ENCODE data around the gene ARMH4.

ARMH4 gene

GRCh38 chr14:58026219-58026618 is 125.8 kb downstream of the ARMH4 start:
- no peak for DNase-seq

GRCh38 chr14:58014778-58015177 is 137.2 kb downstream of the ARMH4 start:
- no peak for DNase-seq

- DNase-seq: no peak
These were observed 149.4 kb downstream of the ARMH4 start for GRCh38 chr14:58002618-58003017.

- no peak for DNase-seq
These were observed 152.0 kb downstream of the ARMH4 start for GRCh38 chr14:57999979-58000378.

GRCh38 chr14:57999471-57999870 is 152.5 kb downstream of the ARMH4 start:
- no peak for DNase-seq

- DNase-seq: no peak
These were observed 153.2 kb downstream of the ARMH4 start for GRCh38 chr14:57998766-57999165.

GRCh38 chr14:57991353-57991752 is 160.7 kb downstream of the ARMH4 start:
- no peak for DNase-seq

- no peak for DNase-seq
These were observed 163.6 kb downstream of the ARMH4 start for GRCh38 chr14:57988445-57988844.

- no peak for DNase-seq
These were observed 164.3 kb downstream of the ARMH4 start for GRCh38 chr14:57987596-57988300.

GRCh38 chr14:57987051-57987450 is 165.0 kb downstream of the ARMH4 start:
- no peak for DNase-seq

GRCh38 chr14:57982804-57983634 is 169.0 kb downstream of the ARMH4 start:
- DNase-seq: no peak

- no peak for DNase-seq
These were observed 170.0 kb downstream of the ARMH4 start for GRCh38 chr14:57981817-57982560.

- DNase-seq: no peak
These were observed 172.5 kb downstream of the ARMH4 start for GRCh38 chr14:57979376-57980048.

GRCh38 chr14:57976701-57977100 is 175.3 kb downstream of the ARMH4 start:
- no peak for DNase-seq

GRCh38 chr14:57974896-57975295 is 177.1 kb downstream of the ARMH4 start:
- peak; percentile 51 for DNase-seq

- DNase-seq: no peak
These were observed 181.4 kb downstream of the ARMH4 start for GRCh38 chr14:57970594-57970993.

GRCh38 chr14:57970175-57970574 is 181.8 kb downstream of the ARMH4 start:
- DNase-seq: no peak

GRCh38 chr14:57963071-57963470 is 188.9 kb downstream of the ARMH4 start:
- no peak for DNase-seq

GRCh38 chr14:57962325-57963035 is 189.5 kb downstream of the ARMH4 start:
- peak; percentile 74 for DNase-seq

- no peak for DNase-seq
These were observed 190.3 kb downstream of the ARMH4 start for GRCh38 chr14:57961786-57962060.

- DNase-seq: no peak
These were observed 190.8 kb downstream of the ARMH4 start for GRCh38 chr14:57960946-57961785.

- no peak for DNase-seq
These were observed 194.6 kb downstream of the ARMH4 start for GRCh38 chr14:57957441-57957840.
